ENCODE results near the gene IL2RA.
"Not testable (repeated sequence)": the region's sequence is repeated elsewhere in the genome, so short reads cannot be mapped to it uniquely, and the experiment has no call there.

IL2RA gene

GRCh38 chr10:6082496-6083395 lies 20.6 kb upstream of the IL2RA start:
- no peak for DNase-seq

DNA sequence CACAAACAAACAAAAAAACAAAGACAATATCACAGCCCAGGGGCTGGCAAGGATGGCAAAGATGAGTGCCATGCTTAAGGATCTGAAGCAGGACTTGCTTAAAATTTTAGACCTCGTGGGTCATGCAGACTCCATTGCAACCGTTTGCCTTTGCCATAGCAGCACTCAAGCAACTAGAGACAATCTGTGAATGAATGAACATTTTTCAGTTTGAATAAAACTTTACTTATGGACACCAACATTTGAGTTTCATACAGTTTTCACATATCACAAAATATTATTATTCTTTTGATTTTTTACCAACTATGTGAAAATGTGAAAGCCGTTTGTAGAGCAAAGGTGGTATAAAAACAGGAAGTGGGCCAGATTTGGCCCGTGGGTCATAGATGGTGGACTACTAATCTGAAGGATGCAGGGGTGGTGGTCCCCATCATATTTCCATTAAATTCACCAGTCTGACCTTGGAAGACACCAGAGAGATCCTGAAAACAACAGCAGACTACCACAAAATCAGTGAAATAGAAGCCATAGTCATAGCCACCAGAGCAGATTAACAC lies 18.3 kb upstream of the IL2RA start:
- no peak for DNase-seq

- DNase-seq, result no peak
Observed at GRCh38 chr10:6079044-6079443, 16.9 kb upstream of the IL2RA start.

GRCh38 chr10:6077071-6077675 lies 15.0 kb upstream of the IL2RA start:
- no peak for DNase-seq

DNA sequence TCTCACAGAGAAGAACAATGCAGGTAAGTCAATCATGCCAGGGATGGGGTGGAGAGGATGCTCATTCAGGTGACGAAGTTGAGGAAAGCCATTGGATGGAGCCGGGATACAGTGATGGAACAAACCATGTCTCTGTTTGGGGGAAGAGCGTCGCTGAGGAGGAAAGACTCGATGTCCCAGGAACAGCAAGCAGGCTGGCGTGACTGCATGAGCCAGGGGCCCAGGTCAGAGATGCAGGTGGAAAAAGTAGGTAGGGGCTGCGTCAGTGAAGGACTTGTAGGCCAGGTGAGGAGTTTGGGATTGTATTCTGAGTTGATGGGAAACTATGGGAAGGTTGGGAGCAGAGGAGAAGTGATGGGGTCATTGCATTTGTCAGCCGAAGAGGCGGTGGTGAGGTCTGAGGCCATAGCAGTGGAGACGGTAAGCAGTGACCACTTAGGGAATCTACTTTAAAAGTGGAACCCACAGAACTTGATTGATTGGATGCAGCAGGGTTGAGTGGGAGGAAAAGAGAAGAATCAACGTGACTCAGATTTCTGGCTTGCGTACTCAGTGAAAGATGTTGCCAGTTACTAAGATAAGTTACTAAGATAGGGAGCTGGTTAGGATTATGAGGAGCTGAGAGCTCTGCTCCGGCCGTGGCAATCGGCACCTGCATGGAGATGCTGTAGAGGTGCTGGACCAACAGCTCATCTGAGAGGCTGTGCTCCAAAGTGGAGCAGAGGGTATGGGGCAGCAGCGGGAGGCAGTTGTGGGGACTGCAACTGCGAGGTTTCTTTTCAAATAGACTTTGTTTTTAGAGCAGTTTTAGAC lies 12.5 kb upstream of the IL2RA start:
- no peak for DNase-seq

DNA sequence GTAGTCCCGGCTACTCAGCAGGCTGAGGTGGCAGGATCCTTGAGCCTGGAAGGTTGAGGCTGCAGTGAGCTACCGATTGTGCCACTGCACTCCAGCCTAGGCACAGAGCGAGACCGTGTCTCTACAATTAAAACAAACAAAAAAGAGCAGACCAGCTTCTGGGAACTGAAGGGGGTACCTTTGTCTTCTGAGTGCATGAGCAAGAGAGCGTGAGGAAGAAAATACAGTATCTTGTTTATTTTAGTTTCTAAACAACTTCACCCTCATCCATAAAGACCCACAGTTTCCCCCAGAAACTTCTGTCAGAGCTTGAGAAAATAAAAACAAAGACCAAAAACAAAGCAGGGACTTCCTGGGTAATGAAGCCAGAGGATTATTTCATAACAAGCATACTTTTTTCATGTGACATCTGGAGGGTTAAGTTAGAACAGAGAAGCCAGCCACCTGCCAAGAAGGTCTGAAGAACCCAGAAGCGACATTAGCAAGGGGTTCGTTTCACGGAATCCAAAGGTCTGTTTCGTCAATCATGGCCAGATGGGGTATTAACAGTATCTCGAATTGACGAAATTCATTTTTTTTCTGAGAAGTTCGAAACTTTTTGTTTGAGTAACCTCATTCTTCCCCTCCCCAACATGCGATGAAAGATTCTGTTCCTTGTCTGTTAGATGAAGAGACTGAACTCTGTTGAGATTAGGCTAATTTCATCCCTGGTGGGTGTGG lies 10.2 kb upstream of the IL2RA start:
- DNase-seq, result no peak

GRCh38 chr10:6071181-6072175 lies 9.3 kb upstream of the IL2RA start:
- no peak for DNase-seq

- no peak for DNase-seq
Observed at GRCh38 chr10:6070660-6071059, 8.5 kb upstream of the IL2RA start.

DNA sequence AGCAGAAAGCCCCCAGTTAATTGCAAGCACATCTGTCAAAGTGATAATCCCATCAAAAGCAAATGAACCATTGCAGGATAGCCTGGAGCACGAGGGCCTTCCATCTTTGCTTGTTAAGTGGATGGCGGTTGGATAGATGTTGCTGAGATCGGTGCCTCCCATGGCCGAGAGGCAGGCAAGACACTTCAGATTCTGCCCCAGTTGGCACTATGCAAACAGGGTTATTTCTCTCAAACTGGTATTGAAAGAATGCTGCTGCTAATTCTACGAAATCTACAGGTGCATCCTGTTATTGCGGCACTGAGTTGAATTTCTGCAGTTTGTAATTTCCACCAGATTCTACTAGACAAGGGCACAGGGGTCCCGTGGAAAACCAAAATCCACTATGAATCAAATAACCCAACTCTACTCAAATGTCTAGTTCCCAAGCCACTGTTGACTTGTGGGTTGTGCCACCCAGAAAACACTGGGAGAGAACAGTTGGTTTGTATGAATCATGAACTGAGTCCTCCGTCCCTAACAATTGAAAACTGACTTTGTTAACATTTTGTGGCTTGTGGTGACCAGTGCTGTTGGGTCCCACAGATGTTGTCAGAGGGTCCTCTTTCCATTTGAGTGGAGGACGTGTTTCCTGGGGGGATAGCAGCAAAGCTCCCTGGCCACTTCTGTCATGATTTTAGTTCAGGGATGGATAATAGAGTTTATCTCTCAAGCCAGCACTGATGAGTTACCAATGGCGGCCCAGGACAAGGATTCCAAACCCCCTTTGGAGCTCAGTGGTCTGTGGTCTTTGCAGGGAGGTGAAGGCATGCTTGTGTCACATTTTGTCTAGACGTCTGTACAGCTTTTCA lies 7.1 kb upstream of the IL2RA start:
- no peak for DNase-seq

GRCh38 chr10:6068422-6068821 lies 6.3 kb upstream of the IL2RA start:
- no peak for DNase-seq

DNA sequence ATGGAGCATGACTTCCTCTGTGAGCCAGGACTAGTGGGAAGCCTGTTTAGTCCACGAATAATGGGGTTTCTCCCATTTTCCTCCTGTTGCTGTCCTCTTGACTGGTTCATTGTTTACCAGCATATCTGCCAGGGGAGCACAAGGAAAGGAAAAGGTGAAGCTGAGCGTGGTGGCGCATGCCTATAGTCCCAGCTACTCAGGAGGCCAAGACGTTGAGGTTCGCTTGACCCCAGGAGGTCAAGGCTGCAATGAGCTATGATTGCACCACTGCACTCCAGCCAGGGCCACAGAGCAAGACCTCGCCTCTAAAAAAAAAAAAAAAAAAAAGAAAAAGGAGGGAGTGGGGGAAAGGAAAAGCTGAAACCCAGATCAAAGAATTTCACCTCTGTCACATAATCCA lies 5.8 kb upstream of the IL2RA start:
- DNase-seq, result no peak

- no peak for DNase-seq
Observed at GRCh38 chr10:6067457-6067856, 5.3 kb upstream of the IL2RA start.

DNA sequence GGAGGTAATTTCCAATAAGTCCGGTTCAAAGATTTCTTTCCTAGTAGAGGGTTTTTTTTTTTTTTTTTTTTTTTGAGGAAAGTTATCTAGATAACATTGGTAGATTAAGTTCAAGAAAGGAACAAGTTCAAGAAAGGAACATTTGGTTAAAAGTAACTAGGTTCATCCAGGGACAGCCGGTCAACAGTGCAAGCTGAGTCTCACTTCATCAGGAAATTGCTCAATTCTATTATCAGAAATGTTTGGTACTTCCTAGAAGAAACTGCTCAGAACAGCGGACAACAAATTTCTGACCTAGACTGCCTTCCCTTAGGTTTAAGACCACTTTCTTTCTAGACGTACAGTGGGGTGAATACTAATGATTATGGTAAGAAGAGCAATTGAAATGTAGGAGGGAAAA lies 3.7 kb upstream of the IL2RA start:
- no peak for DNase-seq

DNA sequence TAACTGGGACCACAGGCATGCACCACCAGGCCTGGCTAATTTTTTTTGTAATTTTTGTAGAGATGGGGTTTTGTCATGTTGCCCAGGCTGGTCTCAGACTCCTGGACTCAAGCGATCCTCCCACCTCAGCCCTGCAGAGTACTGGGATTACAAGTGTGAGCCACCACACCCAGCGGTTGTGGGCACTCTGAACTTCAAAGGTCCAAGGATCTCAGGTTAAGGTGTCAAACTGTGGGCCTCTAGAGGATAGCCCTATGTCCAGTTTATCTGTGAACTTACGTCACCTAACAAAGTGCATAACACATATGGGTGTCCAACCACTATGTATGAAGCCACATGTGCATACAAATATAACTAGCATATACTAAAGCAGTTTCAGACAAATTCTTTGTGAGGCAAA lies 3.2 kb upstream of the IL2RA start:
- DNase-seq, result no peak

DNA sequence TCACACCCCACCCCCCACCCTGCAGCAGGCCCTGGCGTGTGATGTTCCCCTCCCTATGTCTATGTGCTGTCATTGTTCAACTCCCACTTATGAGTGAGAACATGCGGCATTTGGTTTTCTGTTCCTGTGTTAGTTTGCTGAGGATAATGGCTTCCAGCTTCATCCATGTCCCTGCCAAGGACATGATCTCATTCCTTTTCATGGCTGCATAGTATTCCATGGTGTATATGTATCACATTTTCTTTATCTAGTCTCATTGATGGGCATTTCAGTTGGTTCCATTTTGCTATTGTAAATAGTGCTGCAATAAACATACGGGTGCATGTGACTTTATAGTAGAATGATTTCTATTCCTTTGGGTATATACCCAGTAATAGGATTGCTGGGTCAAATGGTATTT lies 2.6 kb upstream of the IL2RA start:
- DNase-seq, result not testable (repeated sequence)

GRCh38 chr10:6064119-6064518 lies 2.0 kb upstream of the IL2RA start:
- DNase-seq, result no peak

GRCh38 chr10:6061056-6061455 lies 1.1 kb downstream of the IL2RA start:
- DNase-seq, result no peak

- no peak for DNase-seq
Observed at GRCh38 chr10:6059506-6059905, 2.7 kb downstream of the IL2RA start.

DNA sequence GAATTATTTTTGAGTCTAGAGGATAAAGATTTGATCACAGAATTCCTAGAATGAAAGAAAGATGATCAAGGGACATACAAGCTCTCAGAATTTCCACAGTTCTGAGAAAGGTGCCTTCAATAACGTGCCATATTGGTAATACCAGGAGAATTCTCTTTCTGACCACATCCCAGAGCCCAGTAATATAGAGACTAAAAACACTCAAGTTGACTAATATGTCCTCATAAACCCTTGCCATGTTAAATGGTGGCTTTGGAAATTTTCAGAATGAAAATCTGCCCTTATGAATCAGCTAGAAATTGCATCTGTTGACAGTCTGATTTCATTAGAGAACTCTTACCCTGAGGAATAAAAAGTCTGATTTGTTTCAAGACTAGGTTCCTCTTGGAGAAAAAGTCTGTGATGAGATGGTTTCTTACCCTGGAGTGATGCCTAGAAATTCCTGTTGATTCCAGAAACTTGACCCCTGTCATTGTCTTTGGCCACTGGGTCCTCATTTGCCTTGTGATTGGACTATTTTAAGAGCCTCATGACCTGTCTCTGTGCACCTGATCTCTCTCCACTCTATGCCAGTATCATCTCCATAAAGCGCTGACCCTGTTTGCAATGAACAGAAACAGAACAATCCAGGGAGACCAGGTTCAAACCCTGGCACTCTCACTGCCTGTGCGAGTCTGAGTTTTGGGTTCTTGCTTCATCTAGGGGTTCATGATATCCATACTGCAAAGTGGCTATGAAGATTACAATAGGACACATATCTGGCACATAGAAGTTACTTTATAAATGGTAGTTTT lies 3.3 kb downstream of the IL2RA start:
- no peak for DNase-seq

All from NCI-H2107 (cell line).